Duodenal mucosa (tissue), 2 donors: ENCODE results near the gene GOLGB1.

Experiments used
- H3K27ac ChIP-seq: one replicate; pipeline ENCODE4 v1.7.0; 2013; ENCODE audit warnings: low read depth, low read length
- H3K27me3 ChIP-seq, 2 donors: one replicate each; pipeline ENCODE4 v1.7.0; 2013; ENCODE audit warnings: low read length in 2 of 2, control low read depth in 1 of 2; ENCODE audit not compliant: insufficient read depth in 2 of 2, control insufficient read depth in 1 of 2
- H3K36me3 ChIP-seq, 2 donors: one replicate each; pipeline ENCODE4 v1.7.0; 2013; ENCODE audit warnings: low read length in 2 of 2, control low read depth in 1 of 2; ENCODE audit not compliant: insufficient read depth in 2 of 2, control insufficient read depth in 1 of 2
- H3K4me1 ChIP-seq, 2 donors: one replicate each; pipeline ENCODE4 v1.7.0; 2013; ENCODE audit warnings: low read length in 2 of 2, control low read depth in 1 of 2; ENCODE audit not compliant: insufficient read depth in 2 of 2, control insufficient read depth in 1 of 2
- H3K4me3 ChIP-seq, 2 donors: one replicate each; pipeline ENCODE4 v1.7.0; 2013; ENCODE audit warnings: low read length in 2 of 2, low read depth in 1 of 2
- H3K9ac ChIP-seq, 2 donors: one replicate each; pipeline ENCODE4 v1.7.0; 2013; ENCODE audit warnings: low read length in 2 of 2, low read depth in 1 of 2
- H3K9me3 ChIP-seq, 2 donors: one replicate each; pipeline ENCODE4 v1.7.0; 2013; ENCODE audit warnings: low read length in 2 of 2, control low read depth in 1 of 2; ENCODE audit not compliant: control insufficient read depth in 1 of 2

The GOLGB1 gene

GRCh38 chr3:121661376-121661775 lies 88.2 kb downstream of the GOLGB1 start:
- H3K36me3 ChIP-seq = peaks cover 25 to 43% of the 10 kb centered on the region in 2 donors

GRCh38 chr3:121660356-121661171 lies 89.0 kb downstream of the GOLGB1 start, which contains the start of gene HCLS1:
Gene HCLS1, minus strand, starts transcription at chr3:121660903. Its CDS starts 2,556 bp downstream, at chr3:121658347.
- peak within 1 kb of the TSS; percentile 56 to 67 for H3K4me3 ChIP-seq

More at GRCh38 chr3:121661376-121661775, 88.2 kb downstream of the GOLGB1 start:
- Histone ChIP-seq H3K4me3 (no peak overlapping the region), H3K9ac (no peak overlapping the region), H3K9me3 (no peaks in the 10 kb centered on the region), H3K27ac (peak overlapping the region; percentile 32), H3K27me3 (no peaks in the 10 kb centered on the region), H3K4me1 (peaks cover 3 to 15% of the 10 kb centered on the region in 2 donors)

GRCh38 chr3:121659586-121659985 lies 90.0 kb downstream of the GOLGB1 start:
- H3K36me3 ChIP-seq = peaks cover 13 to 25% of the 10 kb centered on the region in 2 donors
- peak overlapping the region in 1 of 2 donors; percentile 48 for H3K9ac ChIP-seq
- peak overlapping the region; percentile 56 to 67 for H3K4me3 ChIP-seq
- no peak overlapping the region for H3K27ac ChIP-seq
- H3K27me3 ChIP-seq = no peaks in the 10 kb centered on the region
- no peaks in the 10 kb centered on the region for H3K9me3 ChIP-seq
- H3K4me1 ChIP-seq = peaks cover 3 to 15% of the 10 kb centered on the region in 2 donors

More at GRCh38 chr3:121660356-121661171, 89.0 kb downstream of the GOLGB1 start, which contains the start of gene HCLS1:
- H3K27me3 ChIP-seq = no peaks in the 10 kb centered on the region
- peak within 1 kb of the TSS; percentile 76 for H3K27ac ChIP-seq
- H3K4me1 ChIP-seq = peaks cover 3 to 15% of the 10 kb centered on the region in 2 donors
- H3K9me3 ChIP-seq = no peaks in the 10 kb centered on the region
- peaks cover 18 to 35% of the 10 kb centered on the region in 2 donors for H3K36me3 ChIP-seq
- peak within 1 kb of the TSS; percentile 48 to 65 for H3K9ac ChIP-seq

GRCh38 chr3:121658716-121659435 lies 90.7 kb downstream of the GOLGB1 start:
- no peaks in the 10 kb centered on the region for H3K27me3 ChIP-seq
- no peak overlapping the region for H3K27ac ChIP-seq
- peak overlapping the region in 1 of 2 donors; percentile 67 for H3K4me3 ChIP-seq
- peaks cover 3 to 15% of the 10 kb centered on the region in 2 donors for H3K4me1 ChIP-seq
- H3K9me3 ChIP-seq = no peaks in the 10 kb centered on the region
- no peak overlapping the region for H3K9ac ChIP-seq
- peaks cover 6 to 18% of the 10 kb centered on the region in 2 donors for H3K36me3 ChIP-seq

GRCh38 chr3:121654493-121655385 lies 94.8 kb downstream of the GOLGB1 start:
- H3K4me3 ChIP-seq = no peak overlapping the region
- H3K27me3 ChIP-seq = no peaks in the 10 kb centered on the region
- no peaks in the 10 kb centered on the region for H3K9me3 ChIP-seq
- H3K4me1 ChIP-seq = peaks cover 3 to 12% of the 10 kb centered on the region in 2 donors
- no peak overlapping the region for H3K9ac ChIP-seq
- H3K27ac ChIP-seq = no peak overlapping the region
- peaks cover 0 to 5% of the 10 kb centered on the region in 2 donors for H3K36me3 ChIP-seq

GRCh38 chr3:121651684-121652083 lies 97.9 kb downstream of the GOLGB1 start:
- Histone ChIP-seq H3K27ac (no peak overlapping the region), H3K4me1 (no peaks in the 10 kb centered on the region), H3K36me3 (peaks cover 0 to 2% of the 10 kb centered on the region in 2 donors), H3K27me3 (no peaks in the 10 kb centered on the region), H3K9me3 (no peaks in the 10 kb centered on the region), H3K4me3 (no peak overlapping the region), H3K9ac (no peak overlapping the region)

GRCh38 chr3:121649645-121650044 lies 99.9 kb downstream of the GOLGB1 start:
- no peak overlapping the region for H3K4me3 ChIP-seq
- H3K9ac ChIP-seq = no peak overlapping the region
- H3K9me3 ChIP-seq = no peaks in the 10 kb centered on the region
- no peaks in the 10 kb centered on the region for H3K27me3 ChIP-seq
- H3K4me1 ChIP-seq = no peaks in the 10 kb centered on the region
- no peak overlapping the region for H3K27ac ChIP-seq
- H3K36me3 ChIP-seq = peaks cover 0 to 5% of the 10 kb centered on the region in 2 donors

- H3K36me3 ChIP-seq = peaks cover 2 to 10% of the 10 kb centered on the region in 2 donors
- no peak overlapping the region for H3K4me3 ChIP-seq
- H3K9me3 ChIP-seq = no peaks in the 10 kb centered on the region
- no peaks in the 10 kb centered on the region for H3K4me1 ChIP-seq
- no peak overlapping the region for H3K9ac ChIP-seq
- H3K27ac ChIP-seq = no peak overlapping the region
- H3K27me3 ChIP-seq = no peaks in the 10 kb centered on the region
Measured at GRCh38 chr3:121648219-121648958, 101.2 kb downstream of the GOLGB1 start.

- Histone ChIP-seq H3K27me3 (no peaks in the 10 kb centered on the region), H3K9ac (no peak overlapping the region), H3K9me3 (no peaks in the 10 kb centered on the region)
Measured at GRCh38 chr3:121645054-121645453, 104.5 kb downstream of the GOLGB1 start.

More at GRCh38 chr3:121645054-121645453, 104.5 kb downstream of the GOLGB1 start:
- no peaks in the 10 kb centered on the region for H3K4me1 ChIP-seq
- no peak overlapping the region for H3K27ac ChIP-seq
- peaks cover 10 to 16% of the 10 kb centered on the region in 2 donors for H3K36me3 ChIP-seq
- H3K4me3 ChIP-seq = no peak overlapping the region
